Activated naive CD8-positive, alpha-beta T cell treated with anti-CD3 and anti-CD28 coated beads, Interleukin-2, amount 50 U/mL, for 24 hours (primary cell): ENCODE results near the gene COL6A5.
"Not testable (repeated sequence)": the region's sequence is repeated elsewhere in the genome, so short reads cannot be mapped to it uniquely, and the experiment has no call there.

Experiments used
- ATAC-seq: fragments of 150-1000 bp; cut with Tn5 transposase; one replicate; pipeline ENCODE4 v1.10.0; 2021
- DNase-seq: peaks from one replicate; pipeline ENCODE4 v3.0.0; 2021
- H3K27ac Mint-ChIP-seq: one replicate; pipeline ENCODE4 v1.8.0; 2021; ENCODE audit warnings: mild to moderate bottlenecking, mixed read lengths
- H3K27me3 Mint-ChIP-seq: one replicate; pipeline ENCODE4 v1.8.0; 2021; ENCODE audit warnings: mixed read lengths
- H3K36me3 Mint-ChIP-seq: one replicate; pipeline ENCODE4 v1.8.0; 2021; ENCODE audit warnings: low read depth, mixed read lengths
- H3K4me1 Mint-ChIP-seq: one replicate; pipeline ENCODE4 v1.8.0; 2021; ENCODE audit warnings: mixed read lengths
- H3K4me3 Mint-ChIP-seq: one replicate; pipeline ENCODE4 v1.8.0; 2021; ENCODE audit warnings: mild to moderate bottlenecking, moderate library complexity, mixed read lengths
- H3K9me3 Mint-ChIP-seq: one replicate; pipeline ENCODE4 v1.8.0; 2021; ENCODE audit warnings: mixed read lengths

The COL6A5 gene, protein sequence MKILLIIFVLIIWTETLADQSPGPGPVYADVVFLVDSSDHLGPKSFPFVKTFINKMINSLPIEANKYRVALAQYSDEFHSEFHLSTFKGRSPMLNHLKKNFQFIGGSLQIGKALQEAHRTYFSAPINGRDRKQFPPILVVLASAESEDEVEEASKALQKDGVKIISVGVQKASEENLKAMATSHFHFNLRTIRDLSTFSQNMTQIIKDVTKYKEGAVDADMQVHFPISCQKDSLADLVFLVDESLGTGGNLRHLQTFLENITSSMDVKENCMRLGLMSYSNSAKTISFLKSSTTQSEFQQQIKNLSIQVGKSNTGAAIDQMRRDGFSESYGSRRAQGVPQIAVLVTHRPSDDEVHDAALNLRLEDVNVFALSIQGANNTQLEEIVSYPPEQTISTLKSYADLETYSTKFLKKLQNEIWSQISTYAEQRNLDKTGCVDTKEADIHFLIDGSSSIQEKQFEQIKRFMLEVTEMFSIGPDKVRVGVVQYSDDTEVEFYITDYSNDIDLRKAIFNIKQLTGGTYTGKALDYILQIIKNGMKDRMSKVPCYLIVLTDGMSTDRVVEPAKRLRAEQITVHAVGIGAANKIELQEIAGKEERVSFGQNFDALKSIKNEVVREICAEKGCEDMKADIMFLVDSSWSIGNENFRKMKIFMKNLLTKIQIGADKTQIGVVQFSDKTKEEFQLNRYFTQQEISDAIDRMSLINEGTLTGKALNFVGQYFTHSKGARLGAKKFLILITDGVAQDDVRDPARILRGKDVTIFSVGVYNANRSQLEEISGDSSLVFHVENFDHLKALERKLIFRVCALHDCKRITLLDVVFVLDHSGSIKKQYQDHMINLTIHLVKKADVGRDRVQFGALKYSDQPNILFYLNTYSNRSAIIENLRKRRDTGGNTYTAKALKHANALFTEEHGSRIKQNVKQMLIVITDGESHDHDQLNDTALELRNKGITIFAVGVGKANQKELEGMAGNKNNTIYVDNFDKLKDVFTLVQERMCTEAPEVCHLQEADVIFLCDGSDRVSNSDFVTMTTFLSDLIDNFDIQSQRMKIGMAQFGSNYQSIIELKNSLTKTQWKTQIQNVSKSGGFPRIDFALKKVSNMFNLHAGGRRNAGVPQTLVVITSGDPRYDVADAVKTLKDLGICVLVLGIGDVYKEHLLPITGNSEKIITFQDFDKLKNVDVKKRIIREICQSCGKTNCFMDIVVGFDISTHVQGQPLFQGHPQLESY (N-terminal part only)

GRCh38 chr3:130345487-130346079 lies at the start of gene COL6A5:
TSS of gene COL6A5 (plus strand) at chr3:130345672. CDS start at chr3:130373639, 27,967 bp downstream.
- Mint-ChIP-seq H3K4me1 (peaks cover 13% of the 10 kb centered on the region), H3K27ac (no peak within 1 kb of the TSS), H3K27me3 (peaks cover 36% of the 10 kb centered on the region), H3K9me3 (peaks cover 10% of the 10 kb centered on the region), H3K4me3 (no peak within 1 kb of the TSS), H3K36me3 (no peaks in the 10 kb centered on the region)
- ATAC-seq = no peak
- no peak for DNase-seq

DNA sequence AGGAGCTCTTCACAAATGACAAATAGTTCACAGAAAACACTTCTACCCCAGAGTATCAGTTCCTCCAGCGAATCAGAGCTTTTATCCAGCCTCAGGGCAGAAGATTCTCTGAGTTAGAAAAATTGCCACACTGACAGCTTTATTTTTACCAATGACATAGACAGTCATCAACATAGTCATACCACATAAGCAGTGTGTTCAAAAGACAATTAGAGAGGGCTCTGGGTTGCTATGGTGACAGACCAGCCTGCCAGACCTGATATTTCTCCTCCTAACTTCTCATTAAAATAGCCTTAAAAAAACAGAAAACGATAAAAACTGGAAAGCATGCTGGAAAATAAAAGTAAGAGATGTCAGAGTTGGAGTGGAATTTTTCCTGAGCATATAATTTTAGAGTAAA lies 45.9 kb upstream of the COL6A5 start:
- H3K9me3 Mint-ChIP-seq = no peaks in the 10 kb centered on the region
- H3K36me3 Mint-ChIP-seq = no peaks in the 10 kb centered on the region
- peaks cover 7% of the 10 kb centered on the region for H3K27me3 Mint-ChIP-seq
- no peak for DNase-seq
- no peak overlapping the region for H3K4me3 Mint-ChIP-seq
- H3K27ac Mint-ChIP-seq = no peak overlapping the region
- ATAC-seq = no peak
- H3K4me1 Mint-ChIP-seq = no peaks in the 10 kb centered on the region

DNA sequence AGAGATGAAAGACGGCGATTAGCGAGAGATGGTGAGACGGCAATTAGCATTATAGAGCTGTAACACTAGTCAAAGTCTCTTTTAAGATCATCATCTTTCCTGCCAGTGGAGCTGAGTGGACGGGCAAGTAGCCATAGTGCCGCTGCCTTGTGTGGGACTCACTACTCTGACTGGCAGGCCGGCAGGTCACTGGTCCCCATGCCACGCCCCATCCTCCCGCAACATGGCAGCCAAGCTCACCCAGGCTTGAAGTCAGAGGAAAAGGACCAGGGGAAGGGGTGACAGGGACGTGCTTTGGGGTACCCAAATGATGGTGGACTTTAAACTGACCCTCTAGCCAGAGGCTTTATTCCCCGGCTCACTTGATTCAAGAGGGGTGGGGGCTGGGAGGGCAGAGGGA lies 44.6 kb upstream of the COL6A5 start:
- DNase-seq (no peak), ATAC-seq (no peak)
- Mint-ChIP-seq H3K27ac (no peak overlapping the region), H3K4me3 (no peak overlapping the region), H3K36me3 (no peaks in the 10 kb centered on the region), H3K27me3 (peaks cover 8% of the 10 kb centered on the region), H3K9me3 (no peaks in the 10 kb centered on the region), H3K4me1 (no peaks in the 10 kb centered on the region)

GRCh38 chr3:130310109-130310508 lies 35.4 kb upstream of the COL6A5 start:
- H3K4me1 Mint-ChIP-seq = no peaks in the 10 kb centered on the region
- H3K4me3 Mint-ChIP-seq = no peak overlapping the region
- no peaks in the 10 kb centered on the region for H3K36me3 Mint-ChIP-seq
- H3K9me3 Mint-ChIP-seq = peaks cover 5% of the 10 kb centered on the region
- ATAC-seq = no peak
- no peak for DNase-seq
- peaks cover 16% of the 10 kb centered on the region for H3K27me3 Mint-ChIP-seq
- H3K27ac Mint-ChIP-seq = no peak overlapping the region

GRCh38 chr3:130312374-130312773 lies 33.1 kb upstream of the COL6A5 start:
- Mint-ChIP-seq H3K9me3 (peaks cover 5% of the 10 kb centered on the region), H3K4me3 (no peak overlapping the region), H3K36me3 (no peaks in the 10 kb centered on the region), H3K27me3 (peaks cover 17% of the 10 kb centered on the region), H3K27ac (no peak overlapping the region), H3K4me1 (no peaks in the 10 kb centered on the region)
- DNase-seq = no peak
- no peak for ATAC-seq

GRCh38 chr3:130316169-130316568 lies 29.3 kb upstream of the COL6A5 start:
- Mint-ChIP-seq H3K27me3 (peaks cover 8% of the 10 kb centered on the region), H3K27ac (no peak overlapping the region), H3K4me1 (no peaks in the 10 kb centered on the region), H3K9me3 (peaks cover 5% of the 10 kb centered on the region), H3K4me3 (no peak overlapping the region), H3K36me3 (no peaks in the 10 kb centered on the region)
- DNase-seq = no peak
- ATAC-seq = no peak

DNA sequence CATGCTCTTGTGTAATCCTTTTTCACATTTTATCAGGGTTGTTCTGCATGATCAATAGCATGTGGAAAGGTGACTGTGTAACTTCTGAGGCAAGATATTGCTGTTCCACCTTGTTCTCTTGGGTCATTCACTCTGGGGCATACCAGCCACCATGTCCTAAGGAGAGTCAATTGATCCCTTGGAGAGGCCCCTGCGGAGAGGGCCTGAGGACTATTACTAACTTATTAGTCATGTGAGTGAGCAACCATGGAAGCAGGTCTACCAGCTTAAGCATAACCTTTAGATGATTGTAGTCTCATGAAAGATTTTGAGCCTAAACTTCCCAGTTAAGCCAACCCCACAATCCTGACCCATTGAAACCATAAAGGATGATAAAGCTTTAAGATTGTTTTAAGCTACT lies 22.0 kb upstream of the COL6A5 start:
- H3K4me3 Mint-ChIP-seq = no peak overlapping the region
- H3K9me3 Mint-ChIP-seq = peaks cover 3% of the 10 kb centered on the region
- H3K4me1 Mint-ChIP-seq = no peaks in the 10 kb centered on the region
- no peak overlapping the region for H3K27ac Mint-ChIP-seq
- DNase-seq (no peak), ATAC-seq (no peak)
- peaks cover 10% of the 10 kb centered on the region for H3K27me3 Mint-ChIP-seq
- H3K36me3 Mint-ChIP-seq = no peaks in the 10 kb centered on the region

DNA sequence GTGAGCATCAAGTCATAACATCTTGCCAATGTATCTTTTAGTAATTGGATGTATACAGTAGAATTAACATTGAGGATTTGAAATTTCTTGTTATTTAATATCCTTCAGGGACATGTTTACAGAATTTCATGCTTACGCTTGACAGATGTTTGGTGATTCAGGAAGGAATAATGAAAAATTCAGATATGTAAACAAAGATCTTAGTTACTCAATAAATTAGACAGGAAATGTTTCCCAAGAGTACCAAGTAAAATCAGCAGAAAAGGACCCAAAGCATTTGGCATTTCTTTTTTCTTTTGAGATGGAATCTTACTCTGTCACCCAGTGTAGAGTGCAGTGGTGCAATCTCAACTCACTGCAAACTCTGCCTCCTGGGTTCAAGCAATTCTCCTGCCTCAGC lies 4.7 kb upstream of the COL6A5 start:
- peaks cover 23% of the 10 kb centered on the region for H3K9me3 Mint-ChIP-seq
- H3K36me3 Mint-ChIP-seq = no peaks in the 10 kb centered on the region
- DNase-seq (no peak), ATAC-seq (no peak)
- peaks cover 13% of the 10 kb centered on the region for H3K4me1 Mint-ChIP-seq
- no peak overlapping the region for H3K27ac Mint-ChIP-seq
- H3K4me3 Mint-ChIP-seq = no peak overlapping the region
- peaks cover 23% of the 10 kb centered on the region for H3K27me3 Mint-ChIP-seq

DNA sequence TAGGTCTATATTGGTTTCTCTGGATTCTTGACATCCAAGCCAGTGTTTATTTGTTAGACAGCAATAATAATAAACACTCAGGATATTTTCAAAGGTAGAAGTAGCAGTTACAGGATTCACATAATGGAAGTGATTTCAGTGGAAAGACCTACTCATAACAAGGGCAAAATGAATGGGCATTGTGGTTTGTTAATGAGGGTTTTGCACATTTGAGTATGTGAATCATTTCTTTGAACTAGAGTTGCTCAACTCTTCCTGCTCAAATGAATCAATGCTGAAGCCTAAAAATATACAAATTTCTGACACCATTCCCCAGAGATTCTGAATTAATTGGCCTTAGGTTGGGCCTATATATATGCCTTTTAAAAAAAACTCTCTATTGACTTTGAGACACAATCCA lies 4.1 kb upstream of the COL6A5 start:
- Mint-ChIP-seq H3K4me1 (peaks cover 13% of the 10 kb centered on the region), H3K9me3 (peaks cover 18% of the 10 kb centered on the region), H3K27me3 (peaks cover 23% of the 10 kb centered on the region), H3K27ac (peak overlapping the region; percentile 15), H3K36me3 (no peaks in the 10 kb centered on the region), H3K4me3 (no peak overlapping the region)
- DNase-seq = no peak
- peak; percentile 68 for ATAC-seq

DNA sequence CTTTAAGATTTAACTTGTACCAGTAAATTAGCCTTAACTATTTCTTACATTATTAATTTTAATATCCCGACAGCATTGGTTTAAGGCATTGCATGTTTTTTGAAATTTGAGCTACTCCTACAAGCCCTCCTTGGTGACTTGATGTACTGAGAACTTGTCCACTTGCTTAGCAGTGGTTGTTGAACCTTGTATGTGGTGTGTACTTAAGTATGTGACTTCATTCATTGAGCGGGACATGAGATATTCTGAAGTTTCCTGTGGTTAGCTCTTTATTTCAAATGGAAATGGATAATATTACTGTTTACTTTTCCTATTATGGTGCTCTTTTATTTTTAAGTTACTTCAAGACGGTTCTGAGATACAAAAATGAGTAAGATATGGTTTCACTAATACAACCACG lies 3.6 kb upstream of the COL6A5 start:
- no peak overlapping the region for H3K27ac Mint-ChIP-seq
- DNase-seq = no peak
- peaks cover 27% of the 10 kb centered on the region for H3K27me3 Mint-ChIP-seq
- peak; percentile 43 for ATAC-seq
- peaks cover 14% of the 10 kb centered on the region for H3K9me3 Mint-ChIP-seq
- H3K4me1 Mint-ChIP-seq = peaks cover 13% of the 10 kb centered on the region
- no peak overlapping the region for H3K4me3 Mint-ChIP-seq
- H3K36me3 Mint-ChIP-seq = no peaks in the 10 kb centered on the region

GRCh38 chr3:130342821-130343661 lies 2.4 kb upstream of the COL6A5 start:
- Mint-ChIP-seq H3K36me3 (no peaks in the 10 kb centered on the region), H3K9me3 (peaks cover 7% of the 10 kb centered on the region), H3K4me1 (peaks cover 13% of the 10 kb centered on the region), H3K27ac (no peak overlapping the region), H3K4me3 (no peak overlapping the region), H3K27me3 (peaks cover 29% of the 10 kb centered on the region)
- no peak for ATAC-seq
- DNase-seq = no peak

GRCh38 chr3:130348258-130348657 lies 2.8 kb downstream of the COL6A5 start:
- not testable (repeated sequence) for H3K9me3 Mint-ChIP-seq, H3K36me3 Mint-ChIP-seq, H3K27ac Mint-ChIP-seq, H3K4me1 Mint-ChIP-seq, DNase-seq, H3K4me3 Mint-ChIP-seq, ATAC-seq
- peaks cover 29% of the 10 kb centered on the region for H3K27me3 Mint-ChIP-seq

DNA sequence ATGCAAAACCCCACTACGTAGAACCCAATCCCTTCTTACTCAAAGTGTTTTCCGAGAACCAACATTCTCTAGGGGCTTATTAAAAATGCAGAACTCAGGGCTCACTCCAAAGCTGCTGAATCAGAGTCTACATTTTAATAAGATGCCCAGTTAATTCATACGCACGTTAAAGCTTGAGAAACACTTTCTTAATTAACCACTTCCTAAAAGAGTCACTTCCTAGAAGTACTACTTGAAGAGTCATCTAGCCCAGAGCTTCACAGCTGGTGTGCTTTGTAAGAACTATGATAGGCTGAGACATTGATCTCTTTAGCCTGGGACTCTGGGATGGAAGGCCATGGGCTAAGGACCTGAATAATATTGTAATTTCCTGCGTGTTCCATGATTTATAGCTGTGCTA lies 9.0 kb downstream of the COL6A5 start:
- Mint-ChIP-seq H3K4me1 (no peaks in the 10 kb centered on the region), H3K27me3 (peaks cover 12% of the 10 kb centered on the region), H3K27ac (no peak overlapping the region), H3K36me3 (no peaks in the 10 kb centered on the region), H3K9me3 (no peaks in the 10 kb centered on the region), H3K4me3 (no peak overlapping the region)
- no peak for ATAC-seq
- no peak for DNase-seq
